Adipose tissue (tissue), 3 donors: Measurements from ENCODE around the gene FOXN3. TPM values are rescaled to one million over a fixed set of nuclear protein-coding genes. Genes with fewer than 3 reads are reported as not detected.
"Not testable (repeated sequence)": the region's sequence is repeated elsewhere in the genome, so short reads cannot be mapped to it uniquely, and the experiment has no call there.

Source experiments
- H3K27ac ChIP-seq: one replicate; pipeline ENCODE4 v1.5.1; 2013; ENCODE audit warnings: low read depth, low read length
- WGBS, 3 donors: extraction: QIAGEN DNeasy Blood & Tissue Kit; methylation state at CpG; one replicate each; pipeline ENCODE4 v1.1.7; 2013; 5-methylcytosine and 5-hydroxymethylcytosine counted together
- polyA plus RNA-seq, 3 donors: library from polyadenylated mRNA; stranded (reverse); fragments of 200-250 nt; gene quantifications; one replicate each; pipeline ENCODE4 v1.2.3, GENCODE V29; 2013
- donor health status: healthy with polysubstance abuse.
- donor health status: Bipolar disorder and iron deficiency.
- donor health status: healthy.

Gene FOXN3
- polyA plus RNA-seq, 3 donors, result 9.6 to 50.8 (median 50.2) TPM

- no peak overlapping the region for H3K27ac ChIP-seq
- WGBS, 3 donors, result 65 to 95% (median 79%) methylated on average over 7 of the region's 7 CpGs
Measured at GRCh38 chr14:89160437-89160836, 256.6 kb downstream of the FOXN3 start.

GRCh38 chr14:89158701-89159100 is 258.3 kb downstream of the FOXN3 start:
- no peak overlapping the region for H3K27ac ChIP-seq
- WGBS, 3 donors, result 91 to 93% (median 91%) methylated on average over 11 of the region's 11 CpGs

GRCh38 chr14:89158104-89158503 is 258.9 kb downstream of the FOXN3 start:
- not testable (repeated sequence) for H3K27ac ChIP-seq
- 93 to 95% (median 94%) methylated on average over 7 of the region's 7 CpGs for WGBS, 3 donors

- no peak overlapping the region for H3K27ac ChIP-seq
- WGBS, 3 donors, result 89 to 96% (median 90%) methylated on average over 5 of the region's 5 CpGs
Measured at GRCh38 chr14:89155491-89155890, 261.5 kb downstream of the FOXN3 start.

- WGBS, 3 donors, result 84 to 92% (median 85%) methylated on average over 2 of the region's 2 CpGs
- H3K27ac ChIP-seq, result not testable (repeated sequence)
Measured at GRCh38 chr14:89151693-89152092, 265.3 kb downstream of the FOXN3 start.

- WGBS, 3 donors, result 71 to 81% (median 78%) methylated on average over 7 of the region's 7 CpGs
Measured at GRCh38 chr14:89146274-89146673, 270.8 kb downstream of the FOXN3 start.

GRCh38 chr14:89144642-89145041 is 272.4 kb downstream of the FOXN3 start:
- 74 to 90% (median 89%) methylated on average over 5 of the region's 5 CpGs for WGBS, 3 donors

More at GRCh38 chr14:89146274-89146673, 270.8 kb downstream of the FOXN3 start:
- no peak overlapping the region for H3K27ac ChIP-seq

GRCh38 chr14:89144066-89144465 is 273.0 kb downstream of the FOXN3 start:
- WGBS, 3 donors, result 77 to 84% (median 79%) methylated on average over 3 of the region's 3 CpGs
- no peak overlapping the region for H3K27ac ChIP-seq

More at GRCh38 chr14:89144642-89145041, 272.4 kb downstream of the FOXN3 start:
- no peak overlapping the region for H3K27ac ChIP-seq

GRCh38 chr14:89143595-89143994 is 273.4 kb downstream of the FOXN3 start:
- no peak overlapping the region for H3K27ac ChIP-seq
- 66 to 72% (median 71%) methylated on average over 3 of the region's 3 CpGs for WGBS, 3 donors

GRCh38 chr14:89142366-89142765 is 274.7 kb downstream of the FOXN3 start:
- H3K27ac ChIP-seq, result no peak overlapping the region
- 84 to 91% (median 89%) methylated on average over 5 of the region's 5 CpGs for WGBS, 3 donors

- WGBS, 3 donors, result 50 to 86% (median 80%) methylated on average over 3 of the region's 3 CpGs
- no peak overlapping the region for H3K27ac ChIP-seq
Measured at GRCh38 chr14:89141862-89142261, 275.2 kb downstream of the FOXN3 start.

- 43 to 69% (median 62%) methylated on average over 5 of the region's 5 CpGs for WGBS, 3 donors
Measured at GRCh38 chr14:89140326-89140725, 276.7 kb downstream of the FOXN3 start.

GRCh38 chr14:89139404-89140247 is 277.4 kb downstream of the FOXN3 start:
- WGBS, 3 donors, result 57 to 81% (median 77%) methylated on average over 14 of the region's 14 CpGs
- H3K27ac ChIP-seq, result no peak overlapping the region

More at GRCh38 chr14:89140326-89140725, 276.7 kb downstream of the FOXN3 start:
- no peak overlapping the region for H3K27ac ChIP-seq

GRCh38 chr14:89138846-89139245 is 278.2 kb downstream of the FOXN3 start:
- WGBS, 3 donors, result 85 to 94% (median 90%) methylated on average over 7 of the region's 7 CpGs
- H3K27ac ChIP-seq, result no peak overlapping the region

- no peak overlapping the region for H3K27ac ChIP-seq
- 56 to 80% (median 59%) methylated on average over 7 of the region's 7 CpGs for WGBS, 3 donors
Measured at GRCh38 chr14:89137526-89138163, 279.4 kb downstream of the FOXN3 start.

GRCh38 chr14:89136587-89136986 is 280.4 kb downstream of the FOXN3 start:
- WGBS, 3 donors, result 86 to 91% (median 91%) methylated on average over 3 of the region's 3 CpGs
- H3K27ac ChIP-seq, result no peak overlapping the region

GRCh38 chr14:89134640-89135039 is 282.4 kb downstream of the FOXN3 start:
- no peak overlapping the region for H3K27ac ChIP-seq
- WGBS, 3 donors, result 67 to 94% (median 87%) methylated on average over 2 of the region's 2 CpGs

GRCh38 chr14:89131004-89131750 is 285.9 kb downstream of the FOXN3 start:
- WGBS, 3 donors, result 83 to 89% (median 85%) methylated on average over 6 of the region's 6 CpGs

GRCh38 chr14:89129570-89129969 is 287.5 kb downstream of the FOXN3 start:
- H3K27ac ChIP-seq, result no peak overlapping the region
- 73 to 84% (median 82%) methylated on average over 6 of the region's 6 CpGs for WGBS, 3 donors

More at GRCh38 chr14:89131004-89131750, 285.9 kb downstream of the FOXN3 start:
- H3K27ac ChIP-seq, result no peak overlapping the region
